HL-60/S4 treated with phorbol 12-myristate 13-acetate at 8.2 ng/mL for 4 days and 3 days (cell line): ENCODE results near the gene BMP8B.

Experiments used
- in situ Hi-C: fragments of 300-500 bp; cut with MboI; formaldehyde crosslinking; loops from 2 replicates; pipeline ENCODE4 v1.15.0; 2022; ENCODE audit warnings: low sequenced_read_pairs

The BMP8B gene

DNA sequence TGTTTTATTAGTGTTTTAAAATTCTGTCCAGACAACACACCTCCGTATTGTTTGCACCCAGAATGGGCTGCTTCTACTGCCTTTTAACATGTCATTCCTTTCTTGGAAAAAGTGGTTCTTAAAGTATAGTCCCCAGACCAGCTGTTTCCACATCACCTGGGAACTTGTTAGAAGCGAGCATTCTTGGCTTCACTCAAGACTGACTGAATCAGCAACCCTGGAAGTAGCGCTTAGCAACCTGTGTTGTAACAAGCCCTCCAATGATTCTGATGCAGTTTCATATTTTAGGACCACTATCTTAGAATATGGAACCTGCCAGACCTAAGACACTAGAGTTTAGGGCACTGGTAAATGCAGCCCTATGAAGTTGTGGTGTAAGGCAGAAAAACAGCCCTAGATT lies 55.9 kb downstream of the BMP8B start:
- in situ Hi-C loops = no loop called here

DNA sequence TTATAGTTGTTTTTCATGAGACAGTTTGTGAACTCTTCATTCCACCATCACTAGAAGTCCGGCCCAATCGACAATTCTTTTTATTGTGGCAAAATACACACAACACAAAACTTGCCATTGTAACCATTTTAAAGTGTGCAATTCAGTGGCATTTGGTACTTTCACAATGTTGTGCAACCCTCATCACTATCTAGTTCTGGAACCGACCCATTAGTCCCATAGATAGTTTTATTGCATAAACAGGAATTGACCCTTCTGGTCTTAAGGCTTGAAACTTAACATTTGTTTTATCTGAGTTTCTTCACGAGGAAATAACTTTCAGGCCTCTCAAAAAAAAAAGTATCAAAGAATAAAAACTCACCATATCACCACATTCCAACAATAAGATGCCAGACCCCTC lies 58.8 kb downstream of the BMP8B start:
- in situ Hi-C loops = no loop called here

DNA sequence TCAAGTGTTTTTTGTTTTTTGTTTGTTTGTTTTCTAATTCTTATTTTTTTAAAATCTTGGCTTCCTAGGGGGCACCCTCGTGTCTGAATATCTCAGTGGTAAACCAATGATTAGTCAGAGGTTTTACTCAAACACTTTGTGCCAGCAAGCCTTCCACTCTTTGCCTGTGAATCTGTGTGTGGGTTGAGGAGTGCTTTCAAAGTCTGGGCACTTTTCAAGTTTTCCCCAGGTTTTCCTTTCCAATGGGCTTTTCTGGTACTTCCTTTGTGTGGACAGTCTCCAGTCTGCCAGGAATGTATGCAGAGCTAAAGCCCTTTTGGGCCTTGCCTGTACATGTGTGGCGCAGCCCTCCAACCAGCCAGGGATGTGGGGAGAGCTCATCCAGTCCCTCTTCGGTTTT lies 59.6 kb downstream of the BMP8B start:
- in situ Hi-C loops = no loop called here

DNA sequence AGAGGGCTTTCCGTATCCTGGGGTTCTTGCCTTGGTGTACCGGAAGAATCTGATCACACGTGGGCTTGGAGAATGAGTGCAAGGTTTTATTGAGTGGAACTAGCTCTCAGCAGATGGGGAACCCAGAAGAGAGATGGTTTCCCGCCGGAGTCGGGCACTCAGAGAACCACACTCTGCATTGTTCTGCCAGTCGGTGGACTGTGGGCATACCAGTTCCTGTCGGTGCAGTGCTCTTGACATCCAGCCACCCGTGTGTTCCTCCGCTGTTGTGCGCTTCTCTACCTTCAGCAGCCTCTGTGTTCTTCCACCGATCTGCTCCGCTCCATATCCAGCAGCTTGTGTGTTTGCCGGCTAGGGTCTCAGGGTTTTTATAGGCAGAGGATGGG lies 60.7 kb downstream of the BMP8B start:
- in situ Hi-C loops = no loop called here

DNA sequence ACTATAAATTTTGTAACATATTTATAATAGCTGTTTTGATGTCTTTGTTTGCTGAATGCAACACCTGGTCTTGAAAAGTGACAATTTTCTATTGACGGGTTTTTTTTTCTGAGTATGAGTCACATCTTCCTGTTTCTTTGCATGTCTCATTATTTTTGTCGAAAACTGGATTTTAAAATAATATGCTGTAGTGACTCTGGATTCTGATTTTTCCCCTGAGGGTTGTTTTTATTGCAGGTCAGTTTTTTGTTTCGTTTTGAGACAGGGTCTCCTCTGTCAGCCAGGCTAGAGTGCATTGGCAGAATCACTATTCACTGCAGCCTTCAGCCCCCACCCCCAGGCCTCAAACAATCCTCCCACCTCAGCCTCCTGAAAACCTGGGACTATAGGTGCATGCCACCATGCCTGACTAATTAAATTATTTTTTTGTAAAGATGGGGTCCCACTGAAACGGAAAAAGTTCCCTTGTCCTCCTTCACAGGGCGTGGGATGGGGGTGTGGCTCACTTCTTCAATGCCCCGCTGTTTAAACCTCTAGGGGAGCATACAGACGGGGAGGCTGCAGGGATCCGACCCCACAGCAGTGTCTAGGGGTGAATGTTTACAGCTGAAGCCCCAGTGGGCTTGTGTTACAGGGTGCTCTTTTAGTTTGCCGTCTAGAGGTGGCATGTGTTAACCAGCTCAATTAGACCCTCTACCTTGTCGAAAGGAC lies 61.3 kb downstream of the BMP8B start:
- in situ Hi-C loops = no loop called here

DNA sequence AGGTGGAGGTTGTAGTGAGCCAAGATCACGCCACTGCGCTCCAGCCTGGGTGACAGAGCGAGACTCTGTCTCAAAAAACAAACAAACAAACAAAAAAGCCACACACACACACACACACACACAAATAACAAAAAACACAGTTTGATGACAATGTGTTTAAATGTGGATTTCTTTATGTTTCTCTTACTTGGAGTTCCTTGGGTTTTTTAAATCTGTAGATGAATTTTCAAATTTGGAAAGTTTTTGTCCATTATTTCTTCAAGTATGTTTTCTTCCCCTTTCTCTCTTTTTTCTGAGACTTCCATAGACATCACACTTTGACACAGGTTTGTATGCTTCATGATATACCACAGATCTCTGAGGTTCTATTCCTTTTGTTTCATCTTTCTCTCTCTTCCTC lies 62.1 kb downstream of the BMP8B start:
- in situ Hi-C loops = no loop called here

DNA sequence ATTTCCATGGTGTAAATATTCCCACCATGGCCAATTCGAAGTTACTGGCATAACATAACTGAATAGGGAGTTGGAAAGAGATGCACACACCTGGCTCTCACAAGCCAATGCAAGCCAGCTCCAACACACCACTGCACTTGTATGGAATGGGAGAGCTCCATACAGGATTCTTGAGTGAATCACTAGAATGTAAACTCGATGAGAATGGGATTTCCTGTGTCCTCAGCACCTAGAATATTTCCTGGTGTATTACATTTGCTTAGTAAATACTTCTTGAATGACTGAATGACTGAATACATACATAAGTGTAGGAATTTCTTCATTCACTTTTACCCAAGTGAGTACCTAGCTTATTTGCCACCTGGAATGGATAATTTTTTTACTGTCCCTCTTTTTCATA lies 66.2 kb downstream of the BMP8B start:
- in situ Hi-C loops = no loop called here

DNA sequence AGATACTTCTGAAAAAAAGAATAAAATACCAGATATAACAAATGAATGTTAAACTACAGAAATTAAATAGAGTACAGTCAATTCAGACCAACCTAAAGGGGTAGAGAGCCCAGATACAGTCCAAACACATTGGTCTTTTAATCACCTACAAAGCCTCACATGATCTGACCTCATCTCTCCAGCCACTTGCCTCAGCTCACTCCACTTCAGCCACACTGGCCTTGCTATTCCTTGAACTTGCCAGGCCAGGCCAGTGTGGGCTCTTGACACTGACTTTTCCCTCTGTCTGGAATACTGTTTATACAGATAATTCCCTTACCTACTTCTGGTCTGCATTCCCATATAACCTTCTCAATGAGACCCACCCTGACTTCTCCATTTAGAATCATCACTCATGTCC lies 67.0 kb downstream of the BMP8B start:
- in situ Hi-C loops = no loop called here

DNA sequence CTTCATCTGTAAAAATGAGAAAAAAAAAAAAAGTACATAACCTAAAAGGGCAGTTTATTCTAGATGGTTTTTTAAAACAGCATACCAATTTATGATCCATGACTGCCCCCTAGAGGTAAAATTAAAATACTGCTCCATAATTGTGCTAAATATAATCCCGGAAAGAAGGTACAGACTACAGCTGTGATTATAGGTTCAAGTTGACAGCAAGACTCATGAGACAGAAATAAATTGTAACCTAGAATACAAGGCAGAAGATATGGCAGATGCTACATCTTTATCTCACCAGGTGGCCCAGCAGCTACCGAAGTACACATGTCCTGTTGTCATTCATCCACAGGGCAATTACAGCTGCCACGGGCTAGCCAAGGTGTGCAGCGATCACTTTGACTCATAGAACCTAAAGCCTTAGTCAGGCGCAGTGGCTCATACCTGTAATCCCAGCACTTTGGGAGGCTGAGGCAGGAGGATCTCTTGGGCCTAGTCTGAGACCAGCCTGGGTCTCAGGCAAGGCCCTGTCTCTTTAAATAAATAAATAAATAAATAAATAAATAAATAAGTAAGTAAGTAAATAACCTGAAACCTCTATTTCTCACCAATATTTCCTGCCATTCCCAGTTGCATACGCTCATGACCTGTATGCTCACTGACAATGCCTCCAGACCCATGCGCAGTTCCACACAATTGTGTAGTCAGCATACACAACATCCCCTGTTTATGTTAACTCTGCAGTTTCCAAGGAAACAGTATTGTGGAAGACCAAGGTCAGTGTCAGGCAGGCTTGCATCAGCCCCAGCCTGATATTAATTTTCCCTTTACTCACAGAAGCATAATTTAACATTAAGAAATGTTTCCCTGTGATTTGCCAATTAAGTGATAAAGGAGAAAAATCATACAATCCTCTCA lies 68.3 kb downstream of the BMP8B start:
- in situ Hi-C loops = no loop called here

DNA sequence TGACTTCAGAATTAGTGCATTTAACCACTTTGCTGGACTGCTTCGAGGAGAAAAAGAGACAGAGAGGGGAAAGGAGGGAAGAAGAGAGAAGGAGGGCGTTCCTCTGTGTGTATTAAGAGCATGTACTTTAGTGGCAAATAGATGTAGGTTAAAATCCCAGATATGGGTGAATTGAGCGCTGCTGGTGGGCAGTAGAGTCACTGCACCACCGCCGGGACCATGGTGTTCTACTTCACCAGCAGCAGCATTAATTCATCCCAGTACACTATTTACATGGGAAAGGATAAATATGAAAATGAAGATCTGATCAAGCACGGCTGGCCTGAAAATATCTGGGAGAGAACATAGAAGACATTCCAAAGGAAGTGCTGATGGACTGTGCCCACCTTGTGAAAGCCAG lies 70.9 kb downstream of the BMP8B start:
- in situ Hi-C loops = loop anchor here (10.0 kb wide), 1 partner anchor 113 kb away; no protein-coding TSS in a partner anchor

DNA sequence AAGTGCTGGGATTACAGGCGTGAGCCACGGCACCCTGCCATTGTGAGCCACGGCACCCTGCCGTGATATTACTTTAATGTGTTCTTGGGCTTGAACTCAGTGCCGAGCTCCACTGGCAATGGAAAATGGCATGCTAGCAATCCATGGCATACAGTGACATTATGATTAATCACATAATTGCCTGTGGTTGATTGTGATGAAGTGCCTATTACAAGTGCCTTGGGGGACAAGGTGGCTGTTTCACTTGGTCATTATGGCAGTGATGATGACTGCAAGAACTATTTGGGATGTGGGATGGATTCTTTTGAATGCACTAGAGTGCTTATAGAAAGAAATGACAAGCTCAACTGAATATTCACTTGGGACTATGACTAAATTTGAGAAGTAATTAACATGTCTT lies 75.1 kb downstream of the BMP8B start:
- in situ Hi-C loops = loop anchor here (10.0 kb wide), 1 partner anchor 109 kb away; no protein-coding TSS in a partner anchor

DNA sequence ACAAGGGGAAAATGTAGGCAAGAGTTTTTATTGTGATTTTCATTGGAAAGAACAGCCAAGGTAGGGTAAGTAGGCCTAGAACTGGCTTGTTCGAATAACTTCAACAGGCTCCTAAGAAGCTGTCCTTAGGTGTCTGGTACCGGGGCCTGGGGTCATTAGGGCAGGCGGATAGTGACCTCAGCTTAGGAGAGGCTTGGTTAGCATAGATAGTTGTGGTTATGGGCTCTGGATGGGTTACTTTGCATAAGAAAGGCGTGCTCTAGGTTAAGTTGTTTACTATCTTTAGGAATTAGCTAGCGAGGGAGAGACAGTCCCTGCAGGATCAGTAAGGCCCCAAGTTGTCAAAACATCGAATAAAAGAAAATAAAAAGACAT lies 76.7 kb downstream of the BMP8B start:
- in situ Hi-C loops = loop anchor here (10.0 kb wide), 1 partner anchor 107 kb away; no protein-coding TSS in a partner anchor

DNA sequence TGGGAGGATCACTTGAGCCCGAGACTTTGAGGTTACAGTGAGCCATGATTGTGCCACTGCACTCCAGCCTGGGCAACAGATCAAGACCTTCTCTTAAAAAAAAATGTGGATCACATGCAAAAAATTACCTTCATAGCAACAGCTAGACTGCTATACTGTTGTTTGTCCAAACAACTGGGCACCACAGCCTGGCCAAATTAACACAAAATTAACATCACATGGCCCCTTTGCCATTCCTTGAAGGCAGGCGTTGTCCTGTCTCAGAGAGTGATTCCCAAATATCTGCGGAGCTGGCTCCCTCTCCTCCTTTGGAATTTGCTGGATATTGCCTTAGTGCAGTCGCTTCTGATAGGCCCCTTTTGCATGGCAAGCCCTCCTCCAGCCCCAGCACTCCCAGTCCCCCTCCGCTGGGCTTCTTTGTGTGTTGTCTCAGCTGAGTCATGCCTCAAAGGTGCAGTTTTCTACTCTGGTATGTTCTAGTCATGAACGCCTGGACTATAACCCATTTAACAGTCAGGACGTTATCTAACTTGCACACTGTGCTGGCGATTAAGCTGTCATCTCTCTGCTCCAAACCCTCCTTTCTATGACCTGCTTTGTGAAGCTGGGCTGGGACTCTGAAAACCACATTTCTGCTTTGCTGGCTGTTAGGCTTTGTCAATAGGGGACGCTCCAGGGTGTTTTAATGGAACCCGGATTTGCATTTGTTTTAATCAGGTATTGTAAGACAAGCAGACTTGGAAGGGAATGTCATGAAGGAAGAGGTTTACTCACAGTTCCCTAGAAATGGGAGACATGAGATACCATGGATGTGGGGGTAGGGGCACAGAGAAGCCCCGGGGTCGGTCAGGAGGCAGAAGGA lies 77.3 kb downstream of the BMP8B start:
- in situ Hi-C loops = loop anchor here (10.0 kb wide), 1 partner anchor 107 kb away; no protein-coding TSS in a partner anchor

DNA sequence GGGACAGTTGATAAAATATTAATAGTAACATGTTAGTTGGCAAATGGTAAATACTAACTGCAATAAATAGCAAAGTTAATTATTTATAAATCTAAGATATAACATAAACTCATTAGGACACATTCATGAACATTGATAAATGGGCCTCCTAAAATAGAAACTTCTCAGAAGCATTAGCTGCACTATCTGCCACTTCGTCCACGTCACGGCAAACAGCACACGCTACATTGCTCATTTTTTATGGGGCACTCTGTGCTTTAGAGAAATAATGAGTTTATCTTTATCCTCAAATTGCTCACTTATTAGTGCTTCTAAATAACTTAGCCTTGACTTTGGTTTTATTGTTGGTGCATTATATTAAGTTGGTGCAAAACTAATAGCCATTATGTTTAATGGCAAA lies 81.2 kb downstream of the BMP8B start:
- in situ Hi-C loops = no loop called here
